H1 (cell line): ENCODE results near the gene HUWE1.

Experiments
- CEBPB ChIP-seq: IDR thresholded peaks from 2 replicates; pipeline ENCODE4 v1.6.1; 2012; ENCODE audit warnings: low read depth, low read length
- CHD1 ChIP-seq: IDR thresholded peaks from 2 replicates; pipeline ENCODE4 v1.6.1; 2012; ENCODE audit warnings: low read depth, low read length, improper control_type of control experiment
- CTCF ChIP-seq, 3 experiments: IDR thresholded peaks; 1 replicate in 2 of 3; 2 replicates in 1 of 3; pipeline versions ENCODE4 v1.5.1 to v1.6.1; 2011; ENCODE audit warnings: low read length in 3 of 3, mild to moderate bottlenecking in 3 of 3, inconsistent platforms in 2 of 3, low read depth in 1 of 3, moderate library complexity in 1 of 3; ENCODE audit not compliant: insufficient read depth in 1 of 3; ENCODE audit errors: control extremely low read depth in 1 of 3
- EGR1 ChIP-seq: IDR thresholded peaks from 2 replicates; pipeline ENCODE4 v1.6.1; 2011; ENCODE audit warnings: low read depth, low read length, borderline replicate concordance
- EZH2 ChIP-seq: fragments of 200-600 bp; sonication (generic); IDR thresholded peaks from 2 replicates; pipeline ENCODE4 v1.7.1; 2012; ENCODE audit warnings: low read depth, mild to moderate bottlenecking, moderate library complexity, low read length, inconsistent platforms; ENCODE audit not compliant: severe bottlenecking
- GTF2F1 ChIP-seq: IDR thresholded peaks from 2 replicates; pipeline ENCODE4 v1.6.1; 2012; ENCODE audit warnings: low read depth, low read length, improper control_type of control experiment, borderline replicate concordance
- MAFK ChIP-seq: IDR thresholded peaks from 2 replicates; pipeline ENCODE4 v1.6.1; 2012; ENCODE audit warnings: low read depth, mild to moderate bottlenecking, improper control_type of control experiment, low read length
- POLR2AphosphoS5 ChIP-seq: IDR thresholded peaks from 2 replicates; pipeline ENCODE4 v1.6.1; 2011; ENCODE audit warnings: low read depth, low read length
- SP4 ChIP-seq: IDR thresholded peaks from 2 replicates; pipeline ENCODE4 v1.6.1; 2012; ENCODE audit warnings: low read length, inconsistent platforms
- SRF ChIP-seq: IDR thresholded peaks from 2 replicates; pipeline ENCODE4 v1.6.1; 2011; ENCODE audit warnings: mild to moderate bottlenecking, low read depth, low read length, moderate library complexity
- TAF1 ChIP-seq: IDR thresholded peaks from 2 replicates; pipeline ENCODE4 v1.6.1; 2011; ENCODE audit warnings: mild to moderate bottlenecking, low read depth, low read length

DNA sequence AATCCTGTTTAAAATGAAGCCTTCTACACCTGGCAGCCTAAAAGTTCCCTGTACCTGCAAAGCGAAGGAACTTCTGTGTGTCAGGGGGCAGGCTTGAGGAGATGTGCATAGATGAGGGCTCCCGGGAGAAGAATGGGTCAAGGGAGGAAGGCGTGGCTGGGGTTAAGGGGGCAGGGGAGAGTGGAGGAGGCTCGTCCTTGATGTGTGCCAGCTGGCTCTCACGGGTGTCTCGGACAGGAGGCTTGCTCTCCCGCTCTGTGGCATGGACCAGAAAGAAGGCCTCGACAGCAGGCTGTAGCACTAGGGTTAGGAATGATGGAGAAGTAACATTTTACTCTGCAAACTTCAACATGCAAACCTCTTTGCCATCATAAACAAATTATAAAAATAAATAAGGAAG is 147.7 kb downstream of the HUWE1 start:
- no peak for TF ChIP-seq GTF2F1
- TF ChIP-seq CTCF (IDR thresholded peaks at IDR 0.05; ENCODE audit: control extremely low read depth in 1 of 3, insufficient read depth in 1 of 3, low read depth in 1 of 3, low read length in 3 of 3) = no peak
- no peak for TF ChIP-seq POLR2AphosphoS5
- no peak for TF ChIP-seq TAF1
- TF ChIP-seq CEBPB = no peak
- no peak for TF ChIP-seq SRF
- no peak for TF ChIP-seq SP4
- no peak for TF ChIP-seq MAFK
- TF ChIP-seq EZH2 = no peak
- no peak for TF ChIP-seq CHD1
- no peak for TF ChIP-seq EGR1
